Liver (tissue), 9 donors: ENCODE data around the gene DMD. TPM values are rescaled to one million over a fixed set of nuclear protein-coding genes. Genes with fewer than 3 reads are reported as not detected.
A peak's percentile ranks its signal among the peaks of the same experiment; 100 is the strongest.

Source experiments
- DNase-seq: peaks from one replicate; pipeline ENCODE4 v3.0.0-alpha.2; 2017; ENCODE audit warnings: low spot score
- H3K27ac ChIP-seq, 2 donors: one replicate each; pipeline ENCODE4 v1.7.0; 2013; ENCODE audit warnings: inconsistent platforms in 2 of 2, low read length in 2 of 2, control low read depth in 1 of 2, low read depth in 1 of 2, mild to moderate bottlenecking in 1 of 2
- H3K27me3 ChIP-seq, 4 donors: one replicate each; pipeline versions ENCODE4 v1.6.1 to v1.7.0; 2013; ENCODE audit warnings: low read length in 3 of 4, inconsistent platforms in 1 of 4, mild to moderate bottlenecking in 1 of 4, moderate library complexity in 1 of 4; ENCODE audit not compliant: control insufficient read depth in 4 of 4, insufficient read depth in 4 of 4
- H3K36me3 ChIP-seq, 4 donors: one replicate each; pipeline versions ENCODE4 v1.6.1 to v1.7.0; 2013; ENCODE audit warnings: low read length in 3 of 4, mild to moderate bottlenecking in 3 of 4, low read depth in 1 of 4, moderate library complexity in 1 of 4; ENCODE audit not compliant: control insufficient read depth in 4 of 4, insufficient read depth in 3 of 4
- H3K4me1 ChIP-seq, 4 donors: one replicate each; pipeline versions ENCODE4 v1.6.1 to v1.7.0; 2013; ENCODE audit warnings: low read length in 3 of 4, mild to moderate bottlenecking in 3 of 4, moderate library complexity in 1 of 4; ENCODE audit not compliant: control insufficient read depth in 4 of 4, insufficient read depth in 4 of 4
- H3K4me3 ChIP-seq, 3 donors: one replicate each; pipeline versions ENCODE4 v1.6.1 to v1.7.0; 2013; ENCODE audit warnings: low read length in 3 of 3, control low read depth in 1 of 3, low read depth in 1 of 3, mild to moderate bottlenecking in 1 of 3
- H3K9ac ChIP-seq, 2 donors: one replicate each; pipeline ENCODE4 v1.7.0; 2013; ENCODE audit warnings: low read length in 2 of 2, mild to moderate bottlenecking in 2 of 2, moderate library complexity in 2 of 2, control low read depth in 1 of 2, low read depth in 1 of 2
- H3K9me3 ChIP-seq, 4 donors: one replicate each; pipeline versions ENCODE4 v1.6.1 to v1.7.0; 2013; ENCODE audit warnings: low read length in 3 of 4; ENCODE audit not compliant: control insufficient read depth in 4 of 4
- ATF3 ChIP-seq: IDR thresholded peaks from 2 replicates; pipeline ENCODE4 v1.6.1; 2016; ENCODE audit warnings: antibody characterized with exemption
- CTCF ChIP-seq: fragments of 150-350 bp; IDR thresholded peaks from 2 replicates; pipeline ENCODE4 v1.5.1; 2017; ENCODE audit warnings: improper control_type of control experiment, low read depth, low read length; ENCODE audit not compliant: missing input control
- FOXA1 ChIP-seq: IDR thresholded peaks from 2 replicates; pipeline ENCODE4 v1.6.1; 2016; ENCODE audit warnings: antibody characterized with exemption
- HNF4A ChIP-seq, 2 donors: conservative IDR thresholded peaks; 2 replicates each; pipeline ENCODE4 v1.6.1; 2016; ENCODE audit warnings: antibody characterized with exemption in 2 of 2, mild to moderate bottlenecking in 2 of 2
- HNF4G ChIP-seq: IDR thresholded peaks from 2 replicates; pipeline ENCODE4 v1.6.1; 2016; ENCODE audit warnings: antibody characterized with exemption
- JUND ChIP-seq, 2 donors: IDR thresholded peaks; 2 replicates each; pipeline ENCODE4 v1.6.1; 2016; ENCODE audit warnings: antibody characterized with exemption in 2 of 2
- MAX ChIP-seq: IDR thresholded peaks from 2 replicates; pipeline ENCODE4 v1.6.1; 2016; ENCODE audit warnings: antibody characterized with exemption
- NR2F2 ChIP-seq: IDR thresholded peaks from 2 replicates; pipeline ENCODE4 v1.6.1; 2016; ENCODE audit warnings: antibody characterized with exemption
- RAD21 ChIP-seq, 2 donors: IDR thresholded peaks; 2 replicates each; pipeline ENCODE4 v1.6.1; 2016; ENCODE audit warnings: antibody characterized with exemption in 2 of 2, mild to moderate bottlenecking in 2 of 2
- REST ChIP-seq: IDR thresholded peaks from 2 replicates; pipeline ENCODE4 v1.6.1; 2016; ENCODE audit warnings: antibody characterized with exemption, mild to moderate bottlenecking
- RXRA ChIP-seq, 2 donors: IDR thresholded peaks; 2 replicates each; pipeline ENCODE4 v1.6.1; 2017 to 2018; ENCODE audit warnings: antibody characterized with exemption in 2 of 2, mild to moderate bottlenecking in 1 of 2
- SP1 ChIP-seq: IDR thresholded peaks from 2 replicates; pipeline ENCODE4 v1.6.1; 2018; ENCODE audit warnings: antibody characterized with exemption, mild to moderate bottlenecking
- YY1 ChIP-seq: IDR thresholded peaks from 2 replicates; pipeline ENCODE4 v1.6.1; 2016; ENCODE audit warnings: antibody characterized with exemption, mild to moderate bottlenecking
- ZBTB33 ChIP-seq: IDR thresholded peaks from 2 replicates; pipeline ENCODE4 v1.6.1; 2016; ENCODE audit warnings: antibody characterized with exemption
- WGBS: extraction: QIAGEN DNeasy Blood & Tissue Kit; methylation state at CpG from one replicate; pipeline ENCODE4 v1.1.7; 2013; 5-methylcytosine and 5-hydroxymethylcytosine counted together
- polyA plus RNA-seq, 2 donors: library from polyadenylated mRNA; stranded (reverse) in 1 of 2; unstranded in 1 of 2; fragments of 200-250 nt in 1 of 2; fragments of >200 nt in 1 of 2; fragmentation: Nextera tagmentation in 1 of 2; extraction: Ambion mirVana in 1 of 2; gene quantifications; one replicate each; pipeline versions ENCODE4 v1.2.1 to v1.2.3, GENCODE V29; 2013 to 2015
- total RNA-seq, 2 donors: library from RNA; depleted of rRNA; stranded (reverse); fragments of >200 nt; gene quantifications; one replicate each; pipeline ENCODE4 v1.2.3, GENCODE V29; 2014
- donor health status: healthy.
- donor health status: healthy.
- donor health status: healthy.
- donor health status: healthy.
- donor health status: healthy.

Gene DMD
- total and polyA plus RNA-seq, 4 donors: 14.6 to 61.9 (median 23.9) TPM

- Histone ChIP-seq H3K9ac (no peak overlapping the region), H3K27me3 (no peaks in the 10 kb centered on the region), H3K36me3 (no peaks in the 10 kb centered on the region), H3K27ac (peak overlapping the region in 1 of 2 donors; percentile 51), H3K4me1 (peaks cover 2 to 25% (median 18%) of the 10 kb centered on the region in 4 donors), H3K4me3 (no peak overlapping the region), H3K9me3 (no peaks in the 10 kb centered on the region)
- 39% methylated on average over 1 of the region's 1 CpG for WGBS
- TF ChIP-seq JUND (IDR thresholded peaks at IDR 0.05) (peak in 1 of 2 donors; percentile 38), HNF4G (no peak), RAD21 (IDR thresholded peaks at IDR 0.05) (peak; percentile 9 to 21), ATF3 (no peak), RXRA (IDR thresholded peaks at IDR 0.05) (peak; percentile 33 to 59), YY1 (peak; percentile 48), HNF4A (conservative IDR thresholded peaks at IDR 0.05) (peak; percentile 50 to 70), ZBTB33 (peak; percentile 37), CTCF (no peak)
- no peak for DNase-seq
Observed at GRCh38 chrX:31334997-31335396, 1876.4 kb downstream of the DMD start.

GRCh38 chrX:31333165-31333831, 1878.1 kb downstream of the DMD start:
- no peak for DNase-seq
- Histone ChIP-seq H3K9ac (no peak overlapping the region), H3K36me3 (no peaks in the 10 kb centered on the region), H3K4me3 (no peak overlapping the region), H3K27me3 (no peaks in the 10 kb centered on the region), H3K9me3 (no peaks in the 10 kb centered on the region), H3K27ac (no peak overlapping the region), H3K4me1 (peaks cover 2 to 25% (median 17%) of the 10 kb centered on the region in 4 donors)
- no peak for TF ChIP-seq YY1
- TF ChIP-seq SP1: no peak
- TF ChIP-seq REST: no peak
- TF ChIP-seq HNF4G: no peak
- TF ChIP-seq ATF3: no peak
- TF ChIP-seq FOXA1: no peak
- no peak for TF ChIP-seq MAX
- TF ChIP-seq NR2F2: no peak
- WGBS: 71% methylated on average over 4 of the region's 4 CpGs
